Vagina (tissue), 2 donors: ENCODE data around the gene COLQ. TPM values are rescaled to one million over a fixed set of nuclear protein-coding genes. Genes with fewer than 3 reads are reported as not detected.
A peak's percentile ranks its signal among the peaks of the same experiment; 100 is the strongest.

ENCODE experiments used
- DNase-seq, 2 donors: peaks; one replicate each; pipeline ENCODE4 v3.0.0-alpha.2; 2017; ENCODE audit errors: extremely low spot score in 2 of 2
- H3K27ac ChIP-seq: fragments of 200-600 bp; sonication (generic); one replicate; pipeline ENCODE4 v1.5.1; 2019
- H3K27me3 ChIP-seq: fragments of 200-600 bp; sonication (generic); one replicate; pipeline ENCODE4 v1.5.1; 2019
- H3K36me3 ChIP-seq, 2 donors: fragments of 200-600 bp; sonication (generic); one replicate each; pipeline ENCODE4 v1.5.1; 2017 to 2019
- H3K4me1 ChIP-seq: fragments of 200-600 bp; sonication (generic); one replicate; pipeline ENCODE4 v1.5.1; 2019
- H3K4me3 ChIP-seq, 2 donors: fragments of 200-600 bp; sonication (generic); 1 replicate in 1 of 2; 2 replicates in 1 of 2; pipeline ENCODE4 v1.5.1; 2016 to 2019
- H3K9me3 ChIP-seq: fragments of 200-600 bp; sonication (generic); one replicate; pipeline ENCODE4 v1.5.1; 2019
- POLR2A ChIP-seq, 2 donors: fragments of 450-650 bp; IDR thresholded peaks; one replicate each; pipeline ENCODE4 v1.6.1; 2017; ENCODE audit warnings: antibody characterized with exemption in 2 of 2, mild to moderate bottlenecking in 2 of 2, moderate library complexity in 2 of 2
- POLR2AphosphoS5 ChIP-seq, 2 donors: sonication (generic); formaldehyde crosslinking; IDR thresholded peaks; one replicate each; pipeline ENCODE4 v1.9.0; 2017; ENCODE audit warnings: antibody characterized with exemption in 2 of 2, mild to moderate bottlenecking in 2 of 2, low read depth in 1 of 2; ENCODE audit not compliant: insufficient read depth in 1 of 2
- intact Hi-C: fragments of 100-400 bp; cut with DNase I; formaldehyde crosslinking; loops from one replicate; pipeline ENCODE4 v1.15.1; 2023
- total RNA-seq: library from RNA; depleted of rRNA; stranded (reverse); fragments of >200 nt; gene quantifications from one replicate; pipeline ENCODE4 v1.2.3, GENCODE V29; 2016
- TF ChIP-seq, protein P1 (sequence below), 3 experiments: fragments of 450-650 bp in 2 of 3; fragments of 200-600 bp in 1 of 3; sonication (generic) in 1 of 3; IDR thresholded peaks; one replicate each; pipeline ENCODE4 v1.5.1; 2017 to 2019; ENCODE audit warnings: antibody characterized with exemption in 3 of 3, mild to moderate bottlenecking in 2 of 3, moderate library complexity in 2 of 3

The COLQ gene
- total RNA-seq, 1 donor from 2014 or later, result 12.8 TPM

DNA sequence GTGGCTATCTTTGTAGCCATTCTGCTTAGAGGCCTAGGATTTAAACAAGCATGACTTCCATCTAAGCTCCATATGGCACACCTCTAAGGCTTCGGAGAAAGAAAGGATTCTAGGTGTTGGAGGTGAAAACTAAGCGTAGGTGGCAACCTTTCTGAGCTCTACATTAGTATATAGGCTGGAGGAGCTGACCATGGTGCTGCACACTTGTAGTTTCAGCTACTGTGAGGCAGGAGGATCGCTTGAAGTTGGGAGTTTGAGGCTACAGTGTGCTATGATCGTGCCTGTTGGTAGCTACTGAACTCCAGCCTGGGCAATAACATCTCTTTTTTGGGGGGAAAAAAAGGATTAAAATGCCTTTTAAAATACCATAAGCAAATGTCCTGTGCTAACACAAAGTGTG, 86.8 kb downstream of the COLQ start:
- no peak overlapping the region for H3K27ac ChIP-seq
- no peak for DNase-seq
- intact Hi-C loops, result no loop called here
- no peaks in the 10 kb centered on the region for H3K9me3 ChIP-seq
- H3K4me1 ChIP-seq, result peaks cover 17% of the 10 kb centered on the region
- H3K27me3 ChIP-seq, result no peaks in the 10 kb centered on the region
- H3K36me3 ChIP-seq, result peaks cover 0 to 72% of the 10 kb centered on the region in 2 donors
- TF ChIP-seq POLR2AphosphoS5 (IDR thresholded peaks at IDR 0.05; ENCODE audit: insufficient read depth in 1 of 2, low read depth in 1 of 2), result no peak
- TF ChIP-seq, protein P1, sequence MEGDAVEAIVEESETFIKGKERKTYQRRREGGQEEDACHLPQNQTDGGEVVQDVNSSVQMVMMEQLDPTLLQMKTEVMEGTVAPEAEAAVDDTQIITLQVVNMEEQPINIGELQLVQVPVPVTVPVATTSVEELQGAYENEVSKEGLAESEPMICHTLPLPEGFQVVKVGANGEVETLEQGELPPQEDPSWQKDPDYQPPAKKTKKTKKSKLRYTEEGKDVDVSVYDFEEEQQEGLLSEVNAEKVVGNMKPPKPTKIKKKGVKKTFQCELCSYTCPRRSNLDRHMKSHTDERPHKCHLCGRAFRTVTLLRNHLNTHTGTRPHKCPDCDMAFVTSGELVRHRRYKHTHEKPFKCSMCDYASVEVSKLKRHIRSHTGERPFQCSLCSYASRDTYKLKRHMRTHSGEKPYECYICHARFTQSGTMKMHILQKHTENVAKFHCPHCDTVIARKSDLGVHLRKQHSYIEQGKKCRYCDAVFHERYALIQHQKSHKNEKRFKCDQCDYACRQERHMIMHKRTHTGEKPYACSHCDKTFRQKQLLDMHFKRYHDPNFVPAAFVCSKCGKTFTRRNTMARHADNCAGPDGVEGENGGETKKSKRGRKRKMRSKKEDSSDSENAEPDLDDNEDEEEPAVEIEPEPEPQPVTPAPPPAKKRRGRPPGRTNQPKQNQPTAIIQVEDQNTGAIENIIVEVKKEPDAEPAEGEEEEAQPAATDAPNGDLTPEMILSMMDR (IDR thresholded peaks at IDR 0.05), result no peak
- H3K4me3 ChIP-seq, result no peak overlapping the region

DNA sequence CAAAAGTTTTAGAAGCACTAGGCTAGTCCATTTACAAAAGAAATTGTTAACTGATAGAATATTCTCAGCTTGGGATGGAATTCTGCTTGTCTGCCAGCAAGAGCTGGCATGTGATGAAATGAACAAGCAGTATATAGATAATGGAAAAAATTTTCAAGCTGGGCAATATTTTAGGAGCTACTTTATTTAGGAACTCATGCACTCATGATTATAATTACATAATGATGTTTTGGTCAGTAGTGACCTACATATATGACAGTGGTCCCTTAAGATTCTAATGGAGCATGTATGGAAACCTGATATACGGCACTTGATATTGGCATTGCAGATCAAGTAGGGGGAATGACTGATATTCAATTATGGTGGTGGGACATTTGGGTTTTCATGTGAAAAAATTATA, 88.0 kb downstream of the COLQ start:
- TF ChIP-seq, protein P1 (IDR thresholded peaks at IDR 0.05), result no peak
- no peak for TF ChIP-seq POLR2AphosphoS5 (IDR thresholded peaks at IDR 0.05; ENCODE audit: insufficient read depth in 1 of 2, low read depth in 1 of 2)
- Histone ChIP-seq H3K36me3 (peaks cover 0 to 60% of the 10 kb centered on the region in 2 donors), H3K4me3 (no peak overlapping the region), H3K27me3 (no peaks in the 10 kb centered on the region), H3K27ac (no peak overlapping the region), H3K9me3 (no peaks in the 10 kb centered on the region), H3K4me1 (peaks cover 28% of the 10 kb centered on the region)
- intact Hi-C loops, result no loop called here
- DNase-seq, result no peak

DNA sequence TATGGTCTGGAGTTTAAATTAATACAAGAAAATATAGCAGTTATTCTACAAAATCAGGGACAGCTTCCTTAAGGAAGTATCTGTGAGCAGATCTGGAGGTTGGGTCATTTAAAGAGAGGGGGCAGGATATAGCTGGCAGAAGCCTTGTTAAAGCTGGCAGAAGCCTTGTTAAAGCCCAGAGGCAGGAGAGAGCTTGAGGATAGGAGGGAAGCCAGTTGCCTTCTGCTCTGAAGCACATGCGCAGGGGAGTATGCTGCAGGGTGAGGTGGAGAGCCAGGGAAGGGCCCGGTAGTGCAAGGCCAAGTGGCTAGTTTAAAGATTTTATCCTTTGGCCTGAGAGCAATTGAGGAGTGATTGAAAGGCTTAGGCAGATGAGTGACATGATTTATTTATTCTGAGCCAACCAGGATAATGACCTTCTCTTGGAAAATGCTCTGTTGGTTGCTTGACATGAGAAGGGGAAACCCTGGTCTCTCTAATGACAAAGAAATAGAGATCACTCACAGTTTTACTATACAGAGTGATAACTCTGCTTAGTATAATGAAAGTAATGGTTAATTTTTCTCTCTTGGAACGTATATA, 90.2 kb downstream of the COLQ start:
- Histone ChIP-seq H3K27me3 (no peaks in the 10 kb centered on the region), H3K9me3 (no peaks in the 10 kb centered on the region), H3K4me1 (peaks cover 39% of the 10 kb centered on the region), H3K4me3 (no peak overlapping the region), H3K27ac (no peak overlapping the region), H3K36me3 (peaks cover 0 to 41% of the 10 kb centered on the region in 2 donors)
- no peak for TF ChIP-seq POLR2A (IDR thresholded peaks at IDR 0.05)
- TF ChIP-seq POLR2AphosphoS5 (IDR thresholded peaks at IDR 0.05; ENCODE audit: insufficient read depth in 1 of 2, low read depth in 1 of 2), result no peak
- TF ChIP-seq, protein P1 (IDR thresholded peaks at IDR 0.05), result no peak
- intact Hi-C loops, result no loop called here
- no peak for DNase-seq

DNA sequence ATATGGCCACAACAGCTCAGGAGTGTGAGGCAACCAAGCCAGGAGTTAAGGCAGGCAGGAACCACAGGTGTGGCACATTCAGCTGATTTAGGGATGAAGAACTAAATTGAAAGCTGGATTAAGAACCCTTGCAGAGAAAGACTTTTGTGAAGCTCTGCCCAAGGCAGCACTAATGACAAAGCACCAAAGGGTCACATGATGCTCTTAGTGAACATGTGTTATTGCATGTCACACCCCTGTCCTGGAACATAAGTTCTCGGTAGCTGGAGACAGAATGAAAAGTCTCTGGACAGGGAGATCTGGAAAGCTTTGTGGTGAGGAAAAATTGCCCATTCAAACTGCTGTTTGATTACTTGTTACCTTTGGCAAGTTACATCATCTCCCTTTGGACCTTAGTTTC, 90.9 kb downstream of the COLQ start:
- Histone ChIP-seq H3K27ac (no peak overlapping the region), H3K36me3 (peaks cover 0 to 33% of the 10 kb centered on the region in 2 donors), H3K4me3 (no peak overlapping the region), H3K4me1 (peaks cover 46% of the 10 kb centered on the region), H3K9me3 (no peaks in the 10 kb centered on the region), H3K27me3 (no peaks in the 10 kb centered on the region)
- TF ChIP-seq, protein P1 (IDR thresholded peaks at IDR 0.05), result no peak
- TF ChIP-seq POLR2AphosphoS5 (IDR thresholded peaks at IDR 0.05; ENCODE audit: insufficient read depth in 1 of 2, low read depth in 1 of 2) (no peak), POLR2A (IDR thresholded peaks at IDR 0.05) (no peak)
- DNase-seq, result no peak
- intact Hi-C loops, result no loop called here

DNA sequence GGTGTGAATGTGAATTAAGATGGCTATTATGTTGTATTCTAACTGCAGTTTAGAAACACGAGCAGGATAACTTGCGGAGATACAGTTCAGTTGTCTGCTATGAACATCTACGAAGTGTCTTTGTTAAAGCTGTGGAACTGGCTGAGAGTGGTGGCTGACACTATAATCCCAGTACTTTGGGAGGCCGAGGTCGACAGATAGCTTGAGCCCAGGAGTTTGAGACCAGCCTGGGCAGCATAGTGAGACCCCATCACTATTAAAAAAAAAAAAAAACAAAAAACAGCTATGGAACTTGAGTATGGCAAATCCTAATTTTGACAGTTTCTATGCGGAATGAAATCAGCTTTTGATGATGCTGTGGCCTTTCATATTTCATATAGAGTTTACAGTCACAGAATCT, 92.4 kb downstream of the COLQ start:
- no peaks in the 10 kb centered on the region for H3K9me3 ChIP-seq
- H3K27me3 ChIP-seq, result no peaks in the 10 kb centered on the region
- intact Hi-C loops, result no loop called here
- no peak for DNase-seq
- peak overlapping the region in 1 of 2 donors; percentile 84 for H3K4me3 ChIP-seq
- TF ChIP-seq, protein P1 (IDR thresholded peaks at IDR 0.05), result no peak
- no peak for TF ChIP-seq POLR2A (IDR thresholded peaks at IDR 0.05)
- no peak for TF ChIP-seq POLR2AphosphoS5 (IDR thresholded peaks at IDR 0.05; ENCODE audit: insufficient read depth in 1 of 2, low read depth in 1 of 2)
- H3K27ac ChIP-seq, result no peak overlapping the region
- peaks cover 57% of the 10 kb centered on the region for H3K4me1 ChIP-seq
- H3K36me3 ChIP-seq, result peaks cover 0 to 24% of the 10 kb centered on the region in 2 donors
